Spinal cord (tissue), 10 donors: Measurements from ENCODE around the gene C1QC. TPM values are rescaled to one million over a fixed set of nuclear protein-coding genes. Genes with fewer than 3 reads are reported as not detected.
A peak's percentile ranks its signal among the peaks of the same experiment; 100 is the strongest.
"Not testable (repeated sequence)": the region's sequence is repeated elsewhere in the genome, so short reads cannot be mapped to it uniquely, and the experiment has no call there.

Source experiments
- DNase-seq, 6 donors: peaks; one replicate each; pipeline versions ENCODE4 v3.0.0 to v3.0.0-alpha.2; 2013 to 2015; ENCODE audit warnings: low spot score in 6 of 6, low read depth in 4 of 6
- H3K27ac ChIP-seq: one replicate; pipeline ENCODE4 v1.5.1; 2013; ENCODE audit warnings: low read depth, low read length, control low read depth
- H3K27me3 ChIP-seq: one replicate; pipeline ENCODE4 v1.6.1; 2013; ENCODE audit warnings: low read length; ENCODE audit not compliant: control insufficient read depth, insufficient read depth
- H3K36me3 ChIP-seq: one replicate; pipeline ENCODE4 v1.6.1; 2013; ENCODE audit warnings: low read length; ENCODE audit not compliant: control insufficient read depth, insufficient read depth
- H3K4me1 ChIP-seq: one replicate; pipeline ENCODE4 v1.6.1; 2013; ENCODE audit warnings: low read length; ENCODE audit not compliant: control insufficient read depth, insufficient read depth
- H3K4me3 ChIP-seq: one replicate; pipeline ENCODE4 v1.5.1; 2013; ENCODE audit warnings: low read depth, low read length, control low read depth
- H3K9me3 ChIP-seq: one replicate; pipeline ENCODE4 v1.6.1; 2013; ENCODE audit warnings: low read length; ENCODE audit not compliant: control insufficient read depth, insufficient read depth
- WGBS: methylation state at CpG from one replicate; pipeline ENCODE4 v1.1.5; 2013; ENCODE audit warnings: missing lambda C conversion rate; ENCODE audit not compliant: insufficient coverage; 5-methylcytosine and 5-hydroxymethylcytosine counted together
- polyA plus RNA-seq, 2 donors: library from polyadenylated mRNA; unstranded; fragments of 120-200 nt; gene quantifications; one replicate each; pipeline ENCODE4 v1.2.1, GENCODE V29; 2013; ENCODE audit not compliant: insufficient read length in 2 of 2
- total RNA-seq, 2 donors: library from RNA; depleted of rRNA in 1 of 2; stranded (reverse); fragments of 120-200 nt in 1 of 2; fragments of >200 nt in 1 of 2; gene quantifications; one replicate each; pipeline versions ENCODE4 v1.2.3 to v1.2.4, GENCODE V29; 2013 to 2014
- donor health status: healthy.

Gene C1QC
- total and polyA plus RNA-seq, 4 donors: 35.3 to 64.7 (median 44.5) TPM

- H3K27me3 ChIP-seq: peaks cover 2% of the 10 kb centered on the region
- WGBS: 3% methylated on average over 10 of the region's 17 CpGs
These were observed 30.3 kb downstream of the C1QC start for GRCh38 chr1:22673486-22674409.

DNA sequence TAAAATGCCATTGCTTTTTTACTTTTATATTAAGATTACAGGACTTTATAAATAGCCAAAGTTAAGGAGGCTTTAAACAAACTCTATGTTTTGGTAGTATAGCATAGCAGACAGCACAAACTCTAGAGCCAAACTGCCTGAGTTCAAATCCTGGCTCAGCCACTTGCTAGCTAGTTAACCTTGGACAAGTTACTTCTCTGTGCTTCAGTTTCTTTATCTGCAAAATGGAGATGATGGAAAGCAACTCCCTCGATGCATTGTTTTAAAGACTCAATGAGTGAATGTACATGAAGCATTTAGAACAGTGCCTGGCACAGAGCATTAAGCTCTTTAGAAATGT lies 30.9 kb downstream of the C1QC start:
- peaks cover 32% of the 10 kb centered on the region for H3K4me1 ChIP-seq
- no peaks in the 10 kb centered on the region for H3K36me3 ChIP-seq
- 50% methylated on average over 1 of the region's 1 CpG for WGBS
- peaks cover 2% of the 10 kb centered on the region for H3K27me3 ChIP-seq
- DNase-seq: no peak
- H3K27ac ChIP-seq: no peak overlapping the region
- no peaks in the 10 kb centered on the region for H3K9me3 ChIP-seq
- no peak overlapping the region for H3K4me3 ChIP-seq

More at GRCh38 chr1:22673486-22674409, 30.3 kb downstream of the C1QC start:
- H3K4me3 ChIP-seq: peak overlapping the region; percentile 7
- H3K9me3 ChIP-seq: no peaks in the 10 kb centered on the region
- peaks cover 32% of the 10 kb centered on the region for H3K4me1 ChIP-seq
- no peak overlapping the region for H3K27ac ChIP-seq
- peak in 4 of 6 donors; percentile 53 to 94 (median 76) for DNase-seq
- no peaks in the 10 kb centered on the region for H3K36me3 ChIP-seq

DNA sequence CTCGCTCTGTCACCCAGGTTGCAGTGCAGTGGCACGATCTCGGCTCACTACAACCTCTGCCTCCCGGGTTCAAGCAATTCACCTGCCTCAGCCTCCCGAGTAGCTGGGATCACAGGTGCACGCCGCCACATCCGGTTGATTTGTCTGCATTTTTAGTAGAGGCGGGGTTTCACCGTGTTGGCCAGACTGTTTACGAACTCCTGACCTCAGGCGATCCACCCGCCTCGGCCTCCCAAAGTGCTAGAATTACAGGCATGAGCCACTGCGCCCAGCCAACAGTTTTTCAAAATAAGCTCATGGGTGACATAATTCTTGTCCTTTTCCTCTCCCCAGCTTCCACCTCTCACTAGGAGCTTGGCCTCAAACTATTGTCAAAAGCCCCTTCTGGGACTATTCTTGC lies 32.7 kb downstream of the C1QC start:
- H3K4me1 ChIP-seq: peaks cover 47% of the 10 kb centered on the region
- not testable (repeated sequence) for DNase-seq, H3K36me3 ChIP-seq, H3K27ac ChIP-seq, H3K4me3 ChIP-seq, H3K27me3 ChIP-seq, H3K9me3 ChIP-seq
- 92% methylated on average over 15 of the region's 15 CpGs for WGBS

DNA sequence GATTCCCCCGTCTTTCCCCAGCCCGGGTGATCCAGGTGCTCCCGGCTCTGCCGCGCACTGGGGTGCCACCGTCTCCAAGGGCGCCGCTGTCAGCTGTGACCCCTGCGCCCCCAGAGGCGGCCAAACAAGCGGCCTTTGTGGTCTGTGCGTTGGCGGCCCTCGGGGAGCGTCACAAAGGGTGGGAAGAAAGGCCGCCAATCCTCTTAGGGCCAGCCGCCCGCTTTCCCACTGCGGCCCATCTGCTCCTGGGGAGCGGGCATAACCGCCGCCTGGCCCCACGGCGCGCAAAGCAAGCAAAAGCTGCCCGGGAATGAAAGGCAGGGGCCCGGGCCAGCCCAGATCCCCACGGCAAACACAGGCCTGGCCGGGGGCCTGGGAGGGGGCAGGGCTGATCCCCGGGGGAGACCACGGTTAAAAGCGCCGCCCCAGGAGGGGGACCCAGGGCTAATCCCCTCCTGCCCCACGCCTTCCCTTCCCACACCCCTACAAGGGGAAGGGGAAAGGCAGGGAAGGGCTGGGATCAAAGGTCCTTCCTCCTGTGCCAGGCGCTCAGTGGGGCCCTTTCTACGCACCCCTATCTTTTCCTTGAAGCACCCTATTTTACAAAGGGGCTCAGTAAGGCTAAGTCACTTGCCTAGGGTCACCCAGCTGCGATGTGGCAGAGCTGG lies 33.6 kb downstream of the C1QC start:
- no peak overlapping the region for H3K4me3 ChIP-seq
- H3K27ac ChIP-seq: peak overlapping the region; percentile 15
- no peaks in the 10 kb centered on the region for H3K36me3 ChIP-seq
- no peaks in the 10 kb centered on the region for H3K27me3 ChIP-seq
- H3K4me1 ChIP-seq: peaks cover 47% of the 10 kb centered on the region
- no peaks in the 10 kb centered on the region for H3K9me3 ChIP-seq
- peak in 2 of 6 donors; percentile 55 to 71 for DNase-seq
- WGBS: 20% methylated on average over 30 of the region's 37 CpGs

- Histone ChIP-seq H3K4me3 (no peak overlapping the region), H3K27ac (no peak overlapping the region), H3K27me3 (no peaks in the 10 kb centered on the region), H3K4me1 (peaks cover 42% of the 10 kb centered on the region), H3K9me3 (no peaks in the 10 kb centered on the region), H3K36me3 (no peaks in the 10 kb centered on the region)
- no peak for DNase-seq
- 86% methylated on average over 10 of the region's 13 CpGs for WGBS
These were observed 34.8 kb downstream of the C1QC start for GRCh38 chr1:22677931-22678896.

DNA sequence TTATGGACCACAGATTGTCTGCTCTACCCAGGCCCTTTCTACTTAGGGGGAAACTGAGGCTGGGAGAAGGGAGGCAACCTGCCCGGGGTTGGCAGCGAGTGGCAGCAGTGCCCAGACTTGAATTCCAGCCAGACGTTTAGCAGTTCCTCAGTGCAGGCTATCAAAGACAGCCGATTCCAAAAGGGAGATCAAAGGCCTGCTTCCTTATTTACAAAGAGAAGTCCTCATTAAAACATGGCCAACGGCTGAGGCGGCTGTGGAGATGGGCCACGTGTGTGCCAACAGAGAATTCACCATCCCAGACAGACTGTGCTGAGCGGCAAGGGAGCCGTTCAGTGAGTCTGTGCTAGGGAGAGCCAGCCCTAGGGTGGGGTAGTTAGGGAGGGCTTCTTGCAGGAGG lies 37.3 kb downstream of the C1QC start:
- Histone ChIP-seq H3K36me3 (no peaks in the 10 kb centered on the region), H3K4me3 (no peak overlapping the region), H3K4me1 (peaks cover 43% of the 10 kb centered on the region), H3K27ac (no peak overlapping the region), H3K9me3 (no peaks in the 10 kb centered on the region), H3K27me3 (no peaks in the 10 kb centered on the region)
- WGBS: 30% methylated on average over 9 of the region's 9 CpGs
- peak in 2 of 6 donors; percentile 43 to 64 for DNase-seq

GRCh38 chr1:22681556-22682276 lies 38.3 kb downstream of the C1QC start:
- no peaks in the 10 kb centered on the region for H3K9me3 ChIP-seq
- no peaks in the 10 kb centered on the region for H3K27me3 ChIP-seq
- no peaks in the 10 kb centered on the region for H3K36me3 ChIP-seq
- H3K4me3 ChIP-seq: no peak overlapping the region
- H3K4me1 ChIP-seq: peaks cover 41% of the 10 kb centered on the region
- no peak for DNase-seq
- no peak overlapping the region for H3K27ac ChIP-seq
- WGBS: 78% methylated on average over 9 of the region's 15 CpGs

- H3K36me3 ChIP-seq: no peaks in the 10 kb centered on the region
- H3K27ac ChIP-seq: no peak overlapping the region
- DNase-seq: no peak
- WGBS: no CpG with 5 or more reads among the region's 1 CpG
- H3K9me3 ChIP-seq: no peaks in the 10 kb centered on the region
- peaks cover 26% of the 10 kb centered on the region for H3K4me1 ChIP-seq
- no peak overlapping the region for H3K4me3 ChIP-seq
- no peaks in the 10 kb centered on the region for H3K27me3 ChIP-seq
These were observed 40.1 kb downstream of the C1QC start for GRCh38 chr1:22683547-22683946.
